SK-N-SH (cell line): ENCODE measurements around the gene SOX30. TPM values are rescaled to one million over a fixed set of nuclear protein-coding genes. Genes with fewer than 3 reads are reported as not detected.

Experiments
- CTCF ChIA-PET: fragments of 300-600, 350-600 bp; formaldehyde crosslinking; extraction: SDS; loops from one replicate; lab custom pipeline; 2021; lab: Yijun Ruan, JAX
- POLR2A ChIA-PET: fragments of 350-600 bp; sonication (Branson Sonifier 250); formaldehyde crosslinking; extraction: SDS; loops from one replicate; lab custom pipeline; 2020; ENCODE audit warnings: antibody characterized with exemption, inconsistent platforms; lab: Yijun Ruan, JAX
- DNase-seq: peaks from one replicate; pipeline ENCODE4 v3.0.0; 2012
- H2AFZ ChIP-seq: fragments of 200-600 bp; sonication (generic); 2 replicates; pipeline ENCODE4 v1.8.1; 2016; ENCODE audit warnings: antibody characterized with exemption, mild to moderate bottlenecking, low read depth
- H3F3A ChIP-seq: fragments of 200-600 bp; sonication (generic); replicated peaks from 2 replicates; pipeline ENCODE3; 2016; ENCODE audit warnings: antibody characterized with exemption, mild to moderate bottlenecking; ENCODE audit not compliant: insufficient read depth
- H3K27ac ChIP-seq, 2 experiments: fragments of 200-500 bp in 1 of 2; fragments of 200-600 bp in 1 of 2; sonication (Bioruptor generic) in 1 of 2; sonication (generic), shearing (Covaris generic) in 1 of 2; 2 replicates each; pipeline versions ENCODE4 v1.5.1 to v1.6.1; 2014 to 2016; ENCODE audit warnings: low read depth in 2 of 2, inconsistent platforms in 1 of 2, low read length in 1 of 2, mild to moderate bottlenecking in 1 of 2, mixed read lengths in 1 of 2
- H3K27me3 ChIP-seq: fragments of 200-600 bp; sonication (generic), shearing (Covaris generic); 2 replicates; pipeline ENCODE4 v1.6.1; 2016; ENCODE audit warnings: mixed run types; ENCODE audit not compliant: insufficient read depth
- H3K36me3 ChIP-seq, 2 experiments: fragments of 200-500 bp in 1 of 2; fragments of 200-600 bp in 1 of 2; sonication (Bioruptor generic) in 1 of 2; sonication (generic) in 1 of 2; replicated peaks in 1 of 2; 2 replicates each; pipeline versions ENCODE3 to v1.5.1; 2014 to 2016; ENCODE audit warnings: low read length in 1 of 2, mild to moderate bottlenecking in 1 of 2; ENCODE audit not compliant: insufficient read depth in 2 of 2, control insufficient read depth in 1 of 2
- H3K4me1 ChIP-seq, 2 experiments: fragments of 200-500 bp in 1 of 2; fragments of 200-600 bp in 1 of 2; sonication (Bioruptor generic) in 1 of 2; sonication (generic), shearing (Covaris generic) in 1 of 2; 2 replicates each; pipeline versions ENCODE4 v1.5.1 to v1.6.1; 2014 to 2016; ENCODE audit warnings: low read depth in 1 of 2, low read length in 1 of 2, mixed run types in 1 of 2; ENCODE audit not compliant: insufficient read depth in 2 of 2, control insufficient read depth in 1 of 2
- H3K4me2 ChIP-seq: fragments of 200-600 bp; sonication (generic), shearing (Covaris generic); 2 replicates; pipeline ENCODE4 v1.6.1; 2017; ENCODE audit warnings: mixed run types
- H3K4me3 ChIP-seq, 2 experiments: fragments of 200-500 bp in 1 of 2; fragments of 200-600 bp in 1 of 2; sonication (Bioruptor generic) in 1 of 2; sonication (generic), shearing (Covaris generic) in 1 of 2; 2 replicates each; pipeline versions ENCODE4 v1.5.1 to v1.8.1; 2014 to 2016; ENCODE audit warnings: low read depth in 2 of 2, inconsistent platforms in 1 of 2, low read length in 1 of 2, mild to moderate bottlenecking in 1 of 2, mixed read lengths in 1 of 2, moderate library complexity in 1 of 2
- H3K79me2 ChIP-seq: fragments of 200-600 bp; sonication (generic); 2 replicates; pipeline ENCODE4 v1.8.1; 2017; ENCODE audit warnings: mild to moderate bottlenecking; ENCODE audit not compliant: insufficient read depth
- H3K9ac ChIP-seq: fragments of 200-600 bp; sonication (generic); 2 replicates; pipeline ENCODE4 v1.6.1; 2017; ENCODE audit warnings: mixed run types
- H3K9me2 ChIP-seq: fragments of 200-600 bp; sonication (generic); 2 replicates; pipeline ENCODE4 v1.6.1; 2017; ENCODE audit warnings: mixed run types
- H3K9me3 ChIP-seq: fragments of 200-600 bp; sonication (generic); 2 replicates; pipeline ENCODE4 v1.6.1; 2017; ENCODE audit warnings: mixed run types, mild to moderate bottlenecking, moderate library complexity
- H4K20me1 ChIP-seq: fragments of 200-600 bp; sonication (generic); 2 replicates; pipeline ENCODE4 v1.6.1; 2017; ENCODE audit warnings: mild to moderate bottlenecking, mixed run types; ENCODE audit not compliant: insufficient read depth
- CHD2 ChIP-seq: fragments of 150-350 bp; IDR thresholded peaks from 2 replicates; pipeline ENCODE4 v1.6.1; 2018; ENCODE audit warnings: low read length; ENCODE audit not compliant: partially characterized antibody
- EP300 ChIP-seq, 2 experiments: IDR thresholded peaks; 2 replicates each; pipeline versions ENCODE4 v1.4.0 to v1.6.1; 2012; ENCODE audit warnings: borderline replicate concordance in 1 of 2, low read depth in 1 of 2, low read length in 1 of 2
- EZH2phosphoT487 ChIP-seq: fragments of 200-600 bp; sonication (generic); IDR thresholded peaks from 2 replicates; pipeline ENCODE4 v1.6.1; 2017; ENCODE audit warnings: low read depth, mixed run types, mild to moderate bottlenecking, antibody characterized with exemption, moderate library complexity, borderline replicate concordance
- GABPA ChIP-seq: IDR thresholded peaks from 2 replicates; pipeline ENCODE4 v1.4.0; 2012; ENCODE audit warnings: low read depth, mild to moderate bottlenecking
- IRF3 ChIP-seq: fragments of 150-350 bp; IDR thresholded peaks from 2 replicates; pipeline ENCODE4 v1.6.1; 2016; ENCODE audit warnings: mild to moderate bottlenecking, low read depth, low read length
- MAX ChIP-seq: IDR thresholded peaks from 2 replicates; pipeline ENCODE4 v1.4.0; 2012; ENCODE audit warnings: low read depth
- NFIC ChIP-seq: IDR thresholded peaks from 2 replicates; pipeline ENCODE4 v1.4.0; 2012; ENCODE audit warnings: borderline replicate concordance
- POLR2AphosphoS5 ChIP-seq: IDR thresholded peaks from 2 replicates; pipeline ENCODE4 v1.6.1; 2012; ENCODE audit warnings: low read depth, low read length
- RCOR1 ChIP-seq: fragments of 150-350 bp; IDR thresholded peaks from 2 replicates; pipeline ENCODE4 v1.6.1; 2017; ENCODE audit warnings: antibody characterized with exemption, low read length
- REST ChIP-seq: IDR thresholded peaks from 2 replicates; pipeline ENCODE4 v1.6.1; 2012; ENCODE audit warnings: mild to moderate bottlenecking, low read depth, low read length, moderate library complexity
- RXRA ChIP-seq: IDR thresholded peaks from 2 replicates; pipeline ENCODE4 v1.4.0; 2012; ENCODE audit warnings: low read depth, mild to moderate bottlenecking, borderline replicate concordance
- SMC3 ChIP-seq: IDR thresholded peaks from 2 replicates; pipeline ENCODE4 v1.6.1; 2012; ENCODE audit warnings: low read depth, low read length, improper control_type of control experiment
- YY1 ChIP-seq: IDR thresholded peaks from 2 replicates; pipeline ENCODE4 v1.4.0; 2012; ENCODE audit warnings: low read depth, mild to moderate bottlenecking
- WGBS: methylation state at CpG from one replicate; pipeline ENCODE4 v1.1.6; 2017; ENCODE audit warnings: low lambda C conversion rate; 5-methylcytosine and 5-hydroxymethylcytosine counted together
- polyA plus RNA-seq, 3 experiments: library from polyadenylated mRNA; depleted of rRNA; stranded (reverse); fragments of >200 nt; gene quantifications; 2 replicates each; pipeline ENCODE4 v1.2.3, GENCODE V29; 2012
- TF ChIP-seq, protein P1 (sequence below): fragments of 200-600 bp; sonication (generic); IDR thresholded peaks from 2 replicates; pipeline ENCODE4 v1.6.1; 2017; ENCODE audit warnings: antibody characterized with exemption, mild to moderate bottlenecking, moderate library complexity
- TF ChIP-seq, protein P2 (sequence below): fragments of 150-350 bp; IDR thresholded peaks from 2 replicates; pipeline ENCODE4 v1.6.1; 2017; ENCODE audit warnings: antibody characterized with exemption, low read length, low read depth, borderline replicate concordance
- TF ChIP-seq, protein P3 (sequence below): IDR thresholded peaks from 2 replicates; pipeline ENCODE4 v1.4.0; 2012; ENCODE audit warnings: low read depth, borderline replicate concordance

Gene SOX30
- polyA plus RNA-seq, 1 of the 3 experiments (the other 2 are of a cell fraction): 0.13 TPM

DNA sequence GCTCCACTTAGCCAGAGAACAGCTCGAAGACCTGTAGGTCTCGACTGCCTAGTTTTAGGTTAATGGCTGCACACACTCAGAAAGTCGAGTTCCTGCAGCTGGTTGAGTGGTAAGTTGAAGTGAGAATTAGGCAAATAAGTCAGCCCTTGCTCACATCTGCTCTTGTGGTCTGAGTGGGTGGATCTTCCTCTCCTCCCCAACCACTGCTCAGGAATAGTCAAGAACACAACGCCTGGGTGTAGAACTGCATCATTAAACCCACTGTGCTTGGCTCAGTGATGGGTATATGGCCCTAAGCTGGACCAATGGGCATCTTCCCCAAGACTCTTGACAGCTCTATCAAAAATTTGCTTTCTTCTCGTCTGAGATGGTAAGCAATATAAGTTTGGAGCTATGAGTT is 55.8 kb downstream of the SOX30 start:
- Histone ChIP-seq H3K36me3 (no peaks in the 10 kb centered on the region), H3K4me1 (peaks cover 0 to 2% of the 10 kb centered on the region in 2 experiments; a peak in 1 of 4 replicates), H3K4me2 (no peak overlapping the region), H3K9ac (no peak overlapping the region), H3K9me3 (no peaks in the 10 kb centered on the region), H3K9me2 (no peaks in the 10 kb centered on the region), H3K27me3 (no peaks in the 10 kb centered on the region), H3K27ac (no peak overlapping the region), H3K79me2 (no peaks in the 10 kb centered on the region), H3K4me3 (no peak overlapping the region), H3F3A (peaks cover 4% of the 10 kb centered on the region)
- CTCF ChIA-PET: interaction anchor here (0.6 kb wide), 1 partner anchor 147 kb away, joined by 3 read pairs; no protein-coding TSS in a partner anchor
- DNase-seq: no peak
- POLR2A ChIA-PET: no interaction called here
- WGBS: 73% methylated on average over 5 of the region's 5 CpGs
- TF ChIP-seq MAX (no peak), YY1 (no peak), SMC3 (no peak), IRF3 (no peak), RCOR1 (no peak), NFIC (no peak), REST (no peak), GABPA (no peak), POLR2AphosphoS5 (no peak), EP300 (IDR thresholded peaks at IDR 0.05; ENCODE audit: borderline replicate concordance in 1 of 2, low read depth in 1 of 2, low read length in 1 of 2) (no peak), CHD2 (no peak), RXRA (no peak), EZH2phosphoT487 (no peak)
- TF ChIP-seq, protein P1, sequence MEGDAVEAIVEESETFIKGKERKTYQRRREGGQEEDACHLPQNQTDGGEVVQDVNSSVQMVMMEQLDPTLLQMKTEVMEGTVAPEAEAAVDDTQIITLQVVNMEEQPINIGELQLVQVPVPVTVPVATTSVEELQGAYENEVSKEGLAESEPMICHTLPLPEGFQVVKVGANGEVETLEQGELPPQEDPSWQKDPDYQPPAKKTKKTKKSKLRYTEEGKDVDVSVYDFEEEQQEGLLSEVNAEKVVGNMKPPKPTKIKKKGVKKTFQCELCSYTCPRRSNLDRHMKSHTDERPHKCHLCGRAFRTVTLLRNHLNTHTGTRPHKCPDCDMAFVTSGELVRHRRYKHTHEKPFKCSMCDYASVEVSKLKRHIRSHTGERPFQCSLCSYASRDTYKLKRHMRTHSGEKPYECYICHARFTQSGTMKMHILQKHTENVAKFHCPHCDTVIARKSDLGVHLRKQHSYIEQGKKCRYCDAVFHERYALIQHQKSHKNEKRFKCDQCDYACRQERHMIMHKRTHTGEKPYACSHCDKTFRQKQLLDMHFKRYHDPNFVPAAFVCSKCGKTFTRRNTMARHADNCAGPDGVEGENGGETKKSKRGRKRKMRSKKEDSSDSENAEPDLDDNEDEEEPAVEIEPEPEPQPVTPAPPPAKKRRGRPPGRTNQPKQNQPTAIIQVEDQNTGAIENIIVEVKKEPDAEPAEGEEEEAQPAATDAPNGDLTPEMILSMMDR: no peak
- TF ChIP-seq, protein P2, sequence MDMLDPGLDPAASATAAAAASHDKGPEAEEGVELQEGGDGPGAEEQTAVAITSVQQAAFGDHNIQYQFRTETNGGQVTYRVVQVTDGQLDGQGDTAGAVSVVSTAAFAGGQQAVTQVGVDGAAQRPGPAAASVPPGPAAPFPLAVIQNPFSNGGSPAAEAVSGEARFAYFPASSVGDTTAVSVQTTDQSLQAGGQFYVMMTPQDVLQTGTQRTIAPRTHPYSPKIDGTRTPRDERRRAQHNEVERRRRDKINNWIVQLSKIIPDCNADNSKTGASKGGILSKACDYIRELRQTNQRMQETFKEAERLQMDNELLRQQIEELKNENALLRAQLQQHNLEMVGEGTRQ: no peak
- TF ChIP-seq, protein P3, sequence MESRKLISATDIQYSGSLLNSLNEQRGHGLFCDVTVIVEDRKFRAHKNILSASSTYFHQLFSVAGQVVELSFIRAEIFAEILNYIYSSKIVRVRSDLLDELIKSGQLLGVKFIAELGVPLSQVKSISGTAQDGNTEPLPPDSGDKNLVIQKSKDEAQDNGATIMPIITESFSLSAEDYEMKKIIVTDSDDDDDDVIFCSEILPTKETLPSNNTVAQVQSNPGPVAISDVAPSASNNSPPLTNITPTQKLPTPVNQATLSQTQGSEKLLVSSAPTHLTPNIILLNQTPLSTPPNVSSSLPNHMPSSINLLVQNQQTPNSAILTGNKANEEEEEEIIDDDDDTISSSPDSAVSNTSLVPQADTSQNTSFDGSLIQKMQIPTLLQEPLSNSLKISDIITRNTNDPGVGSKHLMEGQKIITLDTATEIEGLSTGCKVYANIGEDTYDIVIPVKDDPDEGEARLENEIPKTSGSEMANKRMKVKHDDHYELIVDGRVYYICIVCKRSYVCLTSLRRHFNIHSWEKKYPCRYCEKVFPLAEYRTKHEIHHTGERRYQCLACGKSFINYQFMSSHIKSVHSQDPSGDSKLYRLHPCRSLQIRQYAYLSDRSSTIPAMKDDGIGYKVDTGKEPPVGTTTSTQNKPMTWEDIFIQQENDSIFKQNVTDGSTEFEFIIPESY: no peak
- TF ChIP-seq, all 33 proteins: peak for 0
- Histone ChIP-seq H2AFZ (no peak overlapping the region), H4K20me1 (no peaks in the 10 kb centered on the region)
